Liver (tissue), 9 donors: Measurements from ENCODE around the gene LY6G6F. TPM values are rescaled to one million over a fixed set of nuclear protein-coding genes. Genes with fewer than 3 reads are reported as not detected.

Experiments used
- DNase-seq: peaks from one replicate; pipeline ENCODE4 v3.0.0-alpha.2; 2017; ENCODE audit warnings: low spot score
- H3K27ac ChIP-seq, 2 donors: one replicate each; pipeline ENCODE4 v1.7.0; 2013; ENCODE audit warnings: inconsistent platforms in 2 of 2, low read length in 2 of 2, control low read depth in 1 of 2, low read depth in 1 of 2, mild to moderate bottlenecking in 1 of 2
- H3K27me3 ChIP-seq, 4 donors: one replicate each; pipeline versions ENCODE4 v1.6.1 to v1.7.0; 2013; ENCODE audit warnings: low read length in 3 of 4, inconsistent platforms in 1 of 4, mild to moderate bottlenecking in 1 of 4, moderate library complexity in 1 of 4; ENCODE audit not compliant: control insufficient read depth in 4 of 4, insufficient read depth in 4 of 4
- H3K36me3 ChIP-seq, 4 donors: one replicate each; pipeline versions ENCODE4 v1.6.1 to v1.7.0; 2013; ENCODE audit warnings: low read length in 3 of 4, mild to moderate bottlenecking in 3 of 4, low read depth in 1 of 4, moderate library complexity in 1 of 4; ENCODE audit not compliant: control insufficient read depth in 4 of 4, insufficient read depth in 3 of 4
- H3K4me1 ChIP-seq, 4 donors: one replicate each; pipeline versions ENCODE4 v1.6.1 to v1.7.0; 2013; ENCODE audit warnings: low read length in 3 of 4, mild to moderate bottlenecking in 3 of 4, moderate library complexity in 1 of 4; ENCODE audit not compliant: control insufficient read depth in 4 of 4, insufficient read depth in 4 of 4
- H3K4me3 ChIP-seq, 3 donors: one replicate each; pipeline versions ENCODE4 v1.6.1 to v1.7.0; 2013; ENCODE audit warnings: low read length in 3 of 3, control low read depth in 1 of 3, low read depth in 1 of 3, mild to moderate bottlenecking in 1 of 3
- H3K9ac ChIP-seq, 2 donors: one replicate each; pipeline ENCODE4 v1.7.0; 2013; ENCODE audit warnings: low read length in 2 of 2, mild to moderate bottlenecking in 2 of 2, moderate library complexity in 2 of 2, control low read depth in 1 of 2, low read depth in 1 of 2
- H3K9me3 ChIP-seq, 4 donors: one replicate each; pipeline versions ENCODE4 v1.6.1 to v1.7.0; 2013; ENCODE audit warnings: low read length in 3 of 4; ENCODE audit not compliant: control insufficient read depth in 4 of 4
- EGR1 ChIP-seq, 2 donors: IDR thresholded peaks; 2 replicates each; pipeline ENCODE4 v1.6.1; 2016 to 2018; ENCODE audit warnings: antibody characterized with exemption in 2 of 2, low read depth in 2 of 2
- FOXA1 ChIP-seq: IDR thresholded peaks from 2 replicates; pipeline ENCODE4 v1.6.1; 2016; ENCODE audit warnings: antibody characterized with exemption
- FOXA2 ChIP-seq: IDR thresholded peaks from 2 replicates; pipeline ENCODE4 v1.6.1; 2016; ENCODE audit warnings: antibody characterized with exemption
- HNF4A ChIP-seq, 2 donors: conservative IDR thresholded peaks; 2 replicates each; pipeline ENCODE4 v1.6.1; 2016; ENCODE audit warnings: antibody characterized with exemption in 2 of 2, mild to moderate bottlenecking in 2 of 2
- HNF4G ChIP-seq: IDR thresholded peaks from 2 replicates; pipeline ENCODE4 v1.6.1; 2016; ENCODE audit warnings: antibody characterized with exemption
- NR2F2 ChIP-seq: IDR thresholded peaks from 2 replicates; pipeline ENCODE4 v1.6.1; 2016; ENCODE audit warnings: antibody characterized with exemption
- RAD21 ChIP-seq, 2 donors: IDR thresholded peaks; 2 replicates each; pipeline ENCODE4 v1.6.1; 2016; ENCODE audit warnings: antibody characterized with exemption in 2 of 2, mild to moderate bottlenecking in 2 of 2
- RXRA ChIP-seq, 2 donors: IDR thresholded peaks; 2 replicates each; pipeline ENCODE4 v1.6.1; 2017 to 2018; ENCODE audit warnings: antibody characterized with exemption in 2 of 2, mild to moderate bottlenecking in 1 of 2
- SP1 ChIP-seq: IDR thresholded peaks from 2 replicates; pipeline ENCODE4 v1.6.1; 2018; ENCODE audit warnings: antibody characterized with exemption, mild to moderate bottlenecking
- TAF1 ChIP-seq: conservative IDR thresholded peaks from 2 replicates; pipeline ENCODE4 v1.6.1; 2016; ENCODE audit warnings: antibody characterized with exemption, mild to moderate bottlenecking
- YY1 ChIP-seq: IDR thresholded peaks from 2 replicates; pipeline ENCODE4 v1.6.1; 2016; ENCODE audit warnings: antibody characterized with exemption, mild to moderate bottlenecking
- ZBTB33 ChIP-seq: IDR thresholded peaks from 2 replicates; pipeline ENCODE4 v1.6.1; 2016; ENCODE audit warnings: antibody characterized with exemption
- WGBS: extraction: QIAGEN DNeasy Blood & Tissue Kit; methylation state at CpG from one replicate; pipeline ENCODE4 v1.1.7; 2013; 5-methylcytosine and 5-hydroxymethylcytosine counted together
- polyA plus RNA-seq, 2 donors: library from polyadenylated mRNA; stranded (reverse) in 1 of 2; unstranded in 1 of 2; fragments of 200-250 nt in 1 of 2; fragments of >200 nt in 1 of 2; fragmentation: Nextera tagmentation in 1 of 2; extraction: Ambion mirVana in 1 of 2; gene quantifications; one replicate each; pipeline versions ENCODE4 v1.2.1 to v1.2.3, GENCODE V29; 2013 to 2015
- total RNA-seq, 2 donors: library from RNA; depleted of rRNA; stranded (reverse); fragments of >200 nt; gene quantifications; one replicate each; pipeline ENCODE4 v1.2.3, GENCODE V29; 2014
- TF ChIP-seq, protein P1 (sequence below): IDR thresholded peaks from 2 replicates; pipeline ENCODE4 v1.6.1; 2016; ENCODE audit warnings: antibody characterized with exemption
- TF ChIP-seq, protein P2 (sequence below): fragments of 150-350 bp; IDR thresholded peaks from 2 replicates; pipeline ENCODE4 v1.5.1; 2017; ENCODE audit warnings: improper control_type of control experiment, low read depth, low read length; ENCODE audit not compliant: missing input control
- TF ChIP-seq, protein P3 (sequence below): IDR thresholded peaks from 2 replicates; pipeline ENCODE4 v1.6.1; 2016; ENCODE audit warnings: antibody characterized with exemption, mild to moderate bottlenecking
- donor health status: healthy.
- donor health status: healthy.
- donor health status: healthy.
- donor health status: healthy.
- donor health status: healthy.

LY6G6F gene
- total and polyA plus RNA-seq, 4 donors = 0.08 to 3.2 TPM; not detected in 2

DNA sequence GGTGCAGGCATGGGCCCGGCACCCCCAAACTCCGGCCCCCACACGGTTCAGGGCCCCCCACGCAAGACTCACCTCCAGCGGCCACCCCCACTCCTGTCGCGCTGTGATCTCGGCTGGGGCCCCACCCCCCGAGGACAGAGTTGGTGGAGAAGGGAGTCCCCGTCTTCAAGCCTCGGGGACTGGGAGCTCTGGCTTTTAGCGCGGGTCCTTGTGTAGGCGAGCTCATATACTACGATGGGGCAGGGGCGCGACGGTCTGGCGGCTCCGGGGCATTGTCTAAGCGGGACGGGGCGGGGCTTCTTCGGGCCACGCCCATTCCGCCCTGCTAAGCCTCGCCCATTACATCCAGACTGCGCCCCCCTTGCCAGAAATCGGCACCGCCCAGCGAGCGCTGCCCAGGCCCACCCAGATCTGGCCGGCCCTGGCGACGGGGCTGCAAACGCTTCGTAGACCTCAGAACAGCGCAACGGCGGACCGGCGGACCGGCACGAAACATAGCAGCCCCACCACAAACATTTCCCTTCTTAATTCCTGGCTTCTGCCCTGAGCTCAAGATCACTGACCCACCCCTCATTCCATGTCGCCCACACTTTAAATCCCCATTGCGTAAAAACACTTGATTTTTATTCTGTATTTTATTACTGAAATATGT, 23.4 kb downstream of the LY6G6F start:
- no peak for TF ChIP-seq FOXA2
- peak in 1 of 2 donors; percentile 16 for TF ChIP-seq HNF4A (conservative IDR thresholded peaks at IDR 0.05)
- peak; percentile 48 for TF ChIP-seq YY1
- no peak for TF ChIP-seq ZBTB33
- no peak for TF ChIP-seq NR2F2
- TF ChIP-seq RXRA (IDR thresholded peaks at IDR 0.05) = no peak
- TF ChIP-seq, protein P1, sequence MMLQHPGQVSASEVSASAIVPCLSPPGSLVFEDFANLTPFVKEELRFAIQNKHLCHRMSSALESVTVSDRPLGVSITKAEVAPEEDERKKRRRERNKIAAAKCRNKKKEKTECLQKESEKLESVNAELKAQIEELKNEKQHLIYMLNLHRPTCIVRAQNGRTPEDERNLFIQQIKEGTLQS = no peak
- no peak for TF ChIP-seq HNF4G
- no peak for TF ChIP-seq RAD21 (IDR thresholded peaks at IDR 0.05)
- Histone ChIP-seq H3K9ac (peak overlapping the region; percentile 37 to 62), H3K27ac (peak overlapping the region; percentile 91 to 92), H3K4me3 (peak overlapping the region; percentile 73 to 77 (median 73)), H3K4me1 (peaks cover 4 to 34% (median 16%) of the 10 kb centered on the region in 4 donors), H3K36me3 (peaks cover 8 to 33% (median 20%) of the 10 kb centered on the region in 4 donors), H3K27me3 (no peaks in the 10 kb centered on the region), H3K9me3 (no peaks in the 10 kb centered on the region)
- 17% methylated on average over 46 of the region's 46 CpGs for WGBS
- DNase-seq = peak; percentile 87

GRCh38 chr6:31730631-31731086, 24.0 kb downstream of the LY6G6F start:
- Histone ChIP-seq H3K27me3 (no peaks in the 10 kb centered on the region), H3K9ac (no peak overlapping the region), H3K4me1 (peaks cover 7 to 39% (median 21%) of the 10 kb centered on the region in 4 donors), H3K36me3 (peaks cover 8 to 33% (median 20%) of the 10 kb centered on the region in 4 donors), H3K9me3 (no peaks in the 10 kb centered on the region), H3K4me3 (no peak overlapping the region), H3K27ac (peak overlapping the region; percentile 91 to 92)
- 94% methylated on average over 11 of the region's 11 CpGs for WGBS
- TF ChIP-seq FOXA1 = no peak
- no peak for TF ChIP-seq ZBTB33
- no peak for TF ChIP-seq YY1
- TF ChIP-seq HNF4G = no peak
- no peak for TF ChIP-seq TAF1
- no peak for TF ChIP-seq RAD21 (IDR thresholded peaks at IDR 0.05)
- no peak for TF ChIP-seq SP1
- no peak for TF ChIP-seq EGR1 (IDR thresholded peaks at IDR 0.05; ENCODE audit: low read depth in 2 of 2)
- TF ChIP-seq, protein P2, sequence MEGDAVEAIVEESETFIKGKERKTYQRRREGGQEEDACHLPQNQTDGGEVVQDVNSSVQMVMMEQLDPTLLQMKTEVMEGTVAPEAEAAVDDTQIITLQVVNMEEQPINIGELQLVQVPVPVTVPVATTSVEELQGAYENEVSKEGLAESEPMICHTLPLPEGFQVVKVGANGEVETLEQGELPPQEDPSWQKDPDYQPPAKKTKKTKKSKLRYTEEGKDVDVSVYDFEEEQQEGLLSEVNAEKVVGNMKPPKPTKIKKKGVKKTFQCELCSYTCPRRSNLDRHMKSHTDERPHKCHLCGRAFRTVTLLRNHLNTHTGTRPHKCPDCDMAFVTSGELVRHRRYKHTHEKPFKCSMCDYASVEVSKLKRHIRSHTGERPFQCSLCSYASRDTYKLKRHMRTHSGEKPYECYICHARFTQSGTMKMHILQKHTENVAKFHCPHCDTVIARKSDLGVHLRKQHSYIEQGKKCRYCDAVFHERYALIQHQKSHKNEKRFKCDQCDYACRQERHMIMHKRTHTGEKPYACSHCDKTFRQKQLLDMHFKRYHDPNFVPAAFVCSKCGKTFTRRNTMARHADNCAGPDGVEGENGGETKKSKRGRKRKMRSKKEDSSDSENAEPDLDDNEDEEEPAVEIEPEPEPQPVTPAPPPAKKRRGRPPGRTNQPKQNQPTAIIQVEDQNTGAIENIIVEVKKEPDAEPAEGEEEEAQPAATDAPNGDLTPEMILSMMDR = no peak
- TF ChIP-seq, protein P3, sequence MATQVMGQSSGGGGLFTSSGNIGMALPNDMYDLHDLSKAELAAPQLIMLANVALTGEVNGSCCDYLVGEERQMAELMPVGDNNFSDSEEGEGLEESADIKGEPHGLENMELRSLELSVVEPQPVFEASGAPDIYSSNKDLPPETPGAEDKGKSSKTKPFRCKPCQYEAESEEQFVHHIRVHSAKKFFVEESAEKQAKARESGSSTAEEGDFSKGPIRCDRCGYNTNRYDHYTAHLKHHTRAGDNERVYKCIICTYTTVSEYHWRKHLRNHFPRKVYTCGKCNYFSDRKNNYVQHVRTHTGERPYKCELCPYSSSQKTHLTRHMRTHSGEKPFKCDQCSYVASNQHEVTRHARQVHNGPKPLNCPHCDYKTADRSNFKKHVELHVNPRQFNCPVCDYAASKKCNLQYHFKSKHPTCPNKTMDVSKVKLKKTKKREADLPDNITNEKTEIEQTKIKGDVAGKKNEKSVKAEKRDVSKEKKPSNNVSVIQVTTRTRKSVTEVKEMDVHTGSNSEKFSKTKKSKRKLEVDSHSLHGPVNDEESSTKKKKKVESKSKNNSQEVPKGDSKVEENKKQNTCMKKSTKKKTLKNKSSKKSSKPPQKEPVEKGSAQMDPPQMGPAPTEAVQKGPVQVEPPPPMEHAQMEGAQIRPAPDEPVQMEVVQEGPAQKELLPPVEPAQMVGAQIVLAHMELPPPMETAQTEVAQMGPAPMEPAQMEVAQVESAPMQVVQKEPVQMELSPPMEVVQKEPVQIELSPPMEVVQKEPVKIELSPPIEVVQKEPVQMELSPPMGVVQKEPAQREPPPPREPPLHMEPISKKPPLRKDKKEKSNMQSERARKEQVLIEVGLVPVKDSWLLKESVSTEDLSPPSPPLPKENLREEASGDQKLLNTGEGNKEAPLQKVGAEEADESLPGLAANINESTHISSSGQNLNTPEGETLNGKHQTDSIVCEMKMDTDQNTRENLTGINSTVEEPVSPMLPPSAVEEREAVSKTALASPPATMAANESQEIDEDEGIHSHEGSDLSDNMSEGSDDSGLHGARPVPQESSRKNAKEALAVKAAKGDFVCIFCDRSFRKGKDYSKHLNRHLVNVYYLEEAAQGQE = no peak
- no peak for TF ChIP-seq RXRA (IDR thresholded peaks at IDR 0.05)
- TF ChIP-seq, protein P1 = no peak
- no peak for DNase-seq
